ENCODE results near the gene TOP1.

The TOP1 gene

DNA sequence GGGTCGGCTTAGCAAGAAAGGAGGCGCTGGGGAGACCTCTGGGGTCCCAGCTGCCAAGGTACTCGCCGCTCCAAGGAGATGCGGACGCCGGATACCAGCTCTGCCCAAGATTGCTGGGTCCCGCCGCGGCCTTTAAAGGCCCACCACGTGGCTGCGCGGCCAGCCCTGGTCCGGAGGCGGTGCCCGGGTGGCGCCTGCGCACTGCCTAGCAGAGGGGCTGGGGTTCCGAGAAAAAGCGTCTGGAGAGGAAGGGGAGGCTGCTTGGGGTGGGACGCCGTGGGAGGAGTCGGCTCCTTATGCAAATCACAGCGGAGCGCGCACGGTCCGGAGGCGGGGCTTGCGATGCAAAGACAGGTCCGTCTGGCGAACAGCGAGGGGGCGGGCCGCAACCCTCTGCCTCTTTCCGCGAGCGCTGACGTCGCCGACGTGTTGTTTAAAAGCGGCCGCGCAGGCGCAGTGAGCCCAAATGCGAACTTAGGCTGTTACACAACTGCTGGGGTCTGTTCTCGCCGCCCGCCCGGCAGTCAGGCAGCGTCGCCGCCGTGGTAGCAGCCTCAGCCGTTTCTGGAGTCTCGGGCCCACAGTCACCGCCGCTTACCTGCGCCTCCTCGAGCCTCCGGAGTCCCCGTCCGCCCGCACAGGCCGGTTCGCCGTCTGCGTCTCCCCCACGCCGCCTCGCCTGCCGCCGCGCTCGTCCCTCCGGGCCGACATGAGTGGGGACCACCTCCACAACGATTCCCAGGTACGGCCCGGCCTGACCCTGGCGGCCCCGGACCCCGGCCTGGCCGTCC is at the start of gene TOP1:
Gene TOP1 (plus strand): TSS at position 464 of the 791 bp plus-strand sequence. CDS start 246 bp downstream, at position 710.
- peak within 1 kb of the TSS; percentile 94 for H3K4me3 Mint-ChIP-seq
- H3K36me3 Mint-ChIP-seq, result peaks cover 12% of the 10 kb centered on the region
- peaks cover 53% of the 10 kb centered on the region for H3K4me1 Mint-ChIP-seq
- H3K27me3 Mint-ChIP-seq, result no peaks in the 10 kb centered on the region
- peak within 1 kb of the TSS; percentile 92 for H3K27ac Mint-ChIP-seq
- H3K9me3 Mint-ChIP-seq, result no peaks in the 10 kb centered on the region

DNA sequence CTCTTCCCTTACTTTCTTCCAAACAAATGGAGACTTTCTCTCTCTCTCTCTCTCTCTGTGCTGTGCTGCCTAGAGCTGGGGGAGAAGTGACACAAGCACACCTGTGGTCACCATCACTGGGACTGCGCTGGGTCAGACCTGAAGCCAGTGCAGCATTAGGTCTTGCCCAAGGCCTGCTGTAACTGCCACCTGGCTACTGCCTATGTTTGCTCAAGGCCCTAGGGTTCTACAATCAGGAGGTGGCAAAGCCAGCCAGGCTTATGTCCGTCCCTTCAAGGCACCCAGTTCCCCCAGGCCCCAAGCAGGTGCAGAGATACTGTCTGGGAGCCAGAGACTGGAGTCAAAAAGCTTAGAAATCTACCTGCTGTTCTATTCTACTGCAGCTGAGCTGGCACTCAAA is 49.4 kb upstream of the TOP1 start:
- H3K27me3 Mint-ChIP-seq, result peaks cover 5% of the 10 kb centered on the region
- H3K4me3 Mint-ChIP-seq, result no peak overlapping the region

DNA sequence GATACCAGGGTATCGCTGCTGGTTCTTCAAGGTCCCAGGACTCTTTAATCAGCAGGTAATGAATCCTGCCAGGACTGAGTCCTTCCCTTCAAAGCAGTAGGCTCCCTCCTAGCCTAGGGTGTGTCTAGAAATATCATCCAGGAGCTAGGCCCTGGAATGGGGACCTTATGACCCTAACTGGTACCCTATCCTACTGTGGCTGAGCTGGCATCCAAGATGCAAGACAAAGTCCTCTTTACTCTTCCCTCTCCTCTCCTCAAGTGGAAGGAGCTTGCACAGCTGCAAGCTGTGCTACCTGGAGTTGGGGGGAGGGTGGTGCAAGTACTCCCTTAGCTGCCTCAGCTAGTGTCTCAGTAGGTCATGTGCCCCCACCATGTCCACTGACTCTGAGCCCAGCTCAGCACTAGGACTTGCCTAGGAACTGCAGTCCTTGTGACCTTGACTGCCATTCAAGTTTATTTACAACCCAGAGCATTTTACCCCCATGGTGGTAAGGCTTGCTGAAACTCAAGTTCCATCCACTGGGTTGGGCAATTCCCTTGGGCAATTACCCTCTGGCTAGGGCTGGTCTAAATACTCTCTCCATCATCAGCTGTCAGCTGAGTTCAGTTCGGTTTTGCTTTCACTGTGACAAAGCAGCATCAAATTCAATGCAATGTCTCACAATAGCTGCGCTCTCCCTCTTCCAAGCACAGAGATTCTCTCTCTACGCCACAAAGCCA is 48.4 kb upstream of the TOP1 start:
- Mint-ChIP-seq H3K36me3 (peaks cover 14% of the 10 kb centered on the region), H3K4me3 (no peak overlapping the region), H3K27ac (no peak overlapping the region), H3K9me3 (peaks cover 18% of the 10 kb centered on the region), H3K27me3 (peaks cover 5% of the 10 kb centered on the region), H3K4me1 (no peaks in the 10 kb centered on the region)

More for the DNA sequence above, 49.4 kb upstream of the TOP1 start:
- Mint-ChIP-seq H3K9me3 (peaks cover 18% of the 10 kb centered on the region), H3K27ac (no peak overlapping the region), H3K4me1 (no peaks in the 10 kb centered on the region), H3K36me3 (peaks cover 14% of the 10 kb centered on the region)

DNA sequence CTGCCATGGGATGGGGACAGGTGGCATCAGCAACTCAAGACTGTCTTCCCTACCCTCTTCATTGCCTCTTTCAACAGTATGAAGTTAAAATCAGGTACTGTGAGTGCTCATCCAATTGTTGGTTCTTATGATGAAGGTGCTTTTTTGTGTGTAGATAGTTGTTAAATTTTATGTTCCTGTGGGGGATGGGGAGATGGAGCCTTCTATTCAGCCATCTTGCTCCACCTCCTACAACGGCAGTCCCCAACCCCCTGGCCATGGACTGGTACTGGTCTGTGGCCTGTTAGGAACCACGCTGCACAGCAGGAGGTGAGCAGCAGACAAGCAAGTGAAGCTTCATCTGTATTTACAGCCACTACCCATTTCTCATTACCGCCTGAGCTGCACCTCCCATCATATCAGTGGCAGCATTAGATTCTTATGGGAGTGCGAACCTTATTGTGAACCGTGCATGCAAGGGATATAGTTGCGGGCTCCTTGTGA is 47.8 kb upstream of the TOP1 start:
- Mint-ChIP-seq H3K27ac (no peak overlapping the region), H3K4me1 (no peaks in the 10 kb centered on the region), H3K9me3 (peaks cover 18% of the 10 kb centered on the region)

DNA sequence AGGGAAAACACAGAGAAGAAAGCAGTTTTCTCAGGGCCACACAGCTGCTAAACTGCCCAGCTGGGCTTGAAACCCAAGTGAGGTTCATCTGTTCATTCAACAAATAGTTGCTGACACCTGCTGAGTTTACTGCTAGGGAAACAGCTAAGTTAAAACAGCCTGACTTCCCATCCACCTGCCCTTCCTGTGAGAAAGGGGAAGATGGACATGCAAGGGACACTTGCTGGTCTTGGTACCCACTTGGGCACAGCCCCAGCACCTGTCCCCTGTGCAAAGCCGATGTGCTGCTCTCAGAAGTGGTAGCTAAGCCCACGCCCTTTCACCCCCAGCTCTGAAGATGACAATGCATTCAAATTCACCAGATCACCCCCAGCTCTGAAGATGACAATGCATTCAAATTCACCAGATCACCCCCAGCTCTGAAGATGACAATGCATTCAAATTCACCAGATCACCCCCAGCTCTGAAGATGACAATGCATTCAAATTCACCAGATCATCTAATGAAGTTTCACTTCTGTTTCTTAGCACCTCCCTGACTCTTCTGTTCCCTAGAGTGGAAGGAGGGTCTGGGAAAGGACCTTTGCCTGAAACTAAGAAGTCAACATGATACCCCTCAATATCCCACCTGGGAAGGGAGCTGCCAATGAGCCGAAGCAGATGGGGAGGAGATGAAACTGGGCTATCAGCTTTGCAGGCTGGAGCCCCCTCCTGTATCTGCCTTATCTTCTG is 46.0 kb upstream of the TOP1 start:
- Mint-ChIP-seq H3K27ac (no peak overlapping the region), H3K4me3 (no peak overlapping the region), H3K4me1 (peaks cover 10% of the 10 kb centered on the region), H3K9me3 (peaks cover 11% of the 10 kb centered on the region), H3K27me3 (peaks cover 3% of the 10 kb centered on the region), H3K36me3 (peaks cover 9% of the 10 kb centered on the region)

More for the DNA sequence above, 47.8 kb upstream of the TOP1 start:
- Mint-ChIP-seq H3K27me3 (peaks cover 5% of the 10 kb centered on the region), H3K4me3 (no peak overlapping the region), H3K36me3 (peaks cover 14% of the 10 kb centered on the region)

DNA sequence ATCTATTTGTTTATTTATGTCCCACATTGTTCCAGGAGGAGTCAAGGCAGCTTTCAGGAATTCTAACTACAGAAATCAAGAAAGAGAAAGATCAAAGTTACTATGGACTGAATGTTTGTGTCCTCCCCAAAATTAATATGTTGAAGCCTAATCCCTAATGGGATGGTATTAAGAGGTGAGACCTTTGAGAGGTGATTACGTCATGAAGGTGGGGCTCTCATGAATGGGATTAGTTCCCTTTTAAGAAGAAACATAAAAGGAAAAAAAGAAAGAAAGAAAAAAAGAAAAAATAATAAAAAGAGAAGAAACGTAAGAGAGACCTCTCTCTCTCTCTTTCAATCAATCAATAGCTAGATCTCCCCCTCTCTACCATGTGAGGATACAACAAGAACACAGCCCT is 44.7 kb upstream of the TOP1 start:
- H3K9me3 Mint-ChIP-seq, result no peaks in the 10 kb centered on the region
- H3K4me1 Mint-ChIP-seq, result peaks cover 10% of the 10 kb centered on the region
- H3K36me3 Mint-ChIP-seq, result no peaks in the 10 kb centered on the region
- no peak overlapping the region for H3K27ac Mint-ChIP-seq
- H3K27me3 Mint-ChIP-seq, result peaks cover 3% of the 10 kb centered on the region
- no peak overlapping the region for H3K4me3 Mint-ChIP-seq

DNA sequence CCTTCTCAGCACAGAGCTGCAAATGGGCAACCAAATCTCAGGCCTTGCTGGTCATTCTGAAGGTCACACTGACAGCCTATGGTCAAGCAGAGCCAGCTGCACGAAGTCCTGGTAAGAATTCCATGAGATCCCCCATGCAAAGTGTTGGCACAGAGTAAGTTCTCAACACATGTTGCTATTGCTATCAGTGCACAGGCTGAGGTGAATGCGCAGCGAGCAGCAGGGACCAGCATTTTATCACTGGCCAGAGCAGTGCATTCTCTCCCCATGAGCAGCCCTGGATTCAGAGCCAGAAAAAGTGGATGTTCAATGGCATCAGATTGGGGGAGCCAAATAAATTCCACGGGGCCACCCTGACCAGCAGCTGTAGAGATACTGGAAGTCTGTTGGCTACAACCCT is 44.1 kb upstream of the TOP1 start:
- Mint-ChIP-seq H3K36me3 (no peaks in the 10 kb centered on the region), H3K27ac (no peak overlapping the region), H3K4me3 (no peak overlapping the region), H3K4me1 (peaks cover 10% of the 10 kb centered on the region), H3K27me3 (peaks cover 3% of the 10 kb centered on the region), H3K9me3 (no peaks in the 10 kb centered on the region)

DNA sequence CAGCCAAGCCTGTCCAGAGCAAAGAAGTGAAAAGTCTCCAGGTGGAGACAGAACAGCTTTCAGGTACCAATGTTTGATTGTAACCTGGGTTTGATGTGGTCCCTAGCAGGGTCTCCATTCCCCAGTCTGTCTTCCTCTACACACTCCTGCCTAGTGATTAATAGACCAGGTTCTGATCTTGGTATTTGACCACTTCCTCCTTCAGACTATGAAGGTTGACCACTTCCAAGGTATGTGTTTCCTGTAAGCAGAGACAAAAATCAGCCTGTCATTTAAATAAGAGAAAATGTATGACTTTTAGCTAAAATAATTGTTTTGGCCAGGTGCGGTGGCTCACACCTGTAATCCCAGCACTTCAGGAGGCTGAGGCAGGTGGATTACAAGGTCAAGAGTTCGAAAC is 41.8 kb upstream of the TOP1 start:
- no peak overlapping the region for H3K27ac Mint-ChIP-seq
- peaks cover 28% of the 10 kb centered on the region for H3K4me1 Mint-ChIP-seq

DNA sequence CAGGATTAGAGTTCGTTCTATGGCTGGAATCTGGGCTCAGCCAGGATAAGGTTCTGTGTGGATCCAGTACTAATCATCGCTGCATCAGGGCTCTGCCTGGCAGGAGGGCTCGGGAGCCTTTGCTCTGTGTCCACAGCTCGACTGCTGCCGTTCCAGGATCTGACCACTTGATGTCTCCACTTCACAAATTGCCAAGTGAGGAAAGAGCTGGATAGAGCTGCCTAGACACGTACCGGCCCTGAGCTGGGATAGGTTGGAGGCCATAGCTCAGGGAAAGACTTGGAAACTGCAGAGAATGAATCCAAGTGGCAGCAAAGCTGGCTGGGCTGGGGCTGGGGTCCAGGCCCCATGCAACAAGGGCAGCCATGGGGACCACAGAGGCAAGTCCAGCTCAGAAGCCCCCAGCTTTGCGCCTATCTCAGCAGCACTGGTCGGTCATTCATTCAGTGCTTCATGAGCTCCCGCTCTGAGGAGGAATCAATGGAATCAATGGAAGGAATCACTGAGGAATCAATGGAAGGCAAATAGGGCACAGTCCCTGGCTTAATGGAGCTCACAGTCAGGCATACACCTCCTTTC is 38.0 kb upstream of the TOP1 start:
- no peaks in the 10 kb centered on the region for H3K9me3 Mint-ChIP-seq
- no peaks in the 10 kb centered on the region for H3K36me3 Mint-ChIP-seq
- H3K4me1 Mint-ChIP-seq, result peaks cover 29% of the 10 kb centered on the region
- peak overlapping the region; percentile 71 for H3K27ac Mint-ChIP-seq
- no peaks in the 10 kb centered on the region for H3K27me3 Mint-ChIP-seq
- peak overlapping the region; percentile 54 for H3K4me3 Mint-ChIP-seq

More for the DNA sequence above, 41.8 kb upstream of the TOP1 start:
- Mint-ChIP-seq H3K36me3 (no peaks in the 10 kb centered on the region), H3K27me3 (no peaks in the 10 kb centered on the region), H3K9me3 (no peaks in the 10 kb centered on the region), H3K4me3 (no peak overlapping the region)

DNA sequence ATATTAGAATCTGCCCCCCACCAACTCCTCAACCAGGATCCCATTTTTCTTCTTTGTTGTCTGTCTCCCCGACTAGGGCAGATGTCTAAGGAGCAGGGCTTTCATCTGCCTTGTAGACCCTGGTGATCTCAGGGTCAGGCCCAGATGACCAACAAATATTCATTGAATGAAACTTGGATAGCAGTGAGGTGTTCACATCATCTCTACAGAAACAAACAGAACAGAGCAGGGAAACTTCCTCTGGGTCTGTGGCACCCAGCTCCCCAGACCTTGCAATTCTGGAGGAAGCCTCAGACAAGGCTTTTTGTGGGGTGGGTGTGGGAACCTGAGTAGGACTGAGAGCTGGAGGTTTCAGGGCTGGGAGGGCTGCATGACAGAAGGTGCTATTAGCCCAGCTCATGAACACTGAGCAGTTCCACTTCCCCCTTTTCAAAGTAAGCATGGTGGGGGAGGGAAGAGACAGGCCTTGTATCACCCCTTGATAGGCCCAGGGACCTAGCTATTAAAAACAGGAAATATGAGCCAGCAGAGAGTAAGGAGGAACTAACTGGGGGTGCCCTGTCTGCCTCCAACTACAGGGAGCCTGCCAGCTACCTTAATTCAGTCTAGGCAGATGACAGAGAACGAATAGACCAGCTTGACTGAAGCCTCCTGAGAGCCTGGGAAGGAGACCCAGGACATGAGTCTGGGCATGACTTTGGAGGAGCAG is 37.3 kb upstream of the TOP1 start:
- no peaks in the 10 kb centered on the region for H3K36me3 Mint-ChIP-seq
- H3K27me3 Mint-ChIP-seq, result no peaks in the 10 kb centered on the region
- peak overlapping the region; percentile 82 for H3K27ac Mint-ChIP-seq
- H3K4me1 Mint-ChIP-seq, result peaks cover 29% of the 10 kb centered on the region
- H3K9me3 Mint-ChIP-seq, result no peaks in the 10 kb centered on the region
- no peak overlapping the region for H3K4me3 Mint-ChIP-seq

DNA sequence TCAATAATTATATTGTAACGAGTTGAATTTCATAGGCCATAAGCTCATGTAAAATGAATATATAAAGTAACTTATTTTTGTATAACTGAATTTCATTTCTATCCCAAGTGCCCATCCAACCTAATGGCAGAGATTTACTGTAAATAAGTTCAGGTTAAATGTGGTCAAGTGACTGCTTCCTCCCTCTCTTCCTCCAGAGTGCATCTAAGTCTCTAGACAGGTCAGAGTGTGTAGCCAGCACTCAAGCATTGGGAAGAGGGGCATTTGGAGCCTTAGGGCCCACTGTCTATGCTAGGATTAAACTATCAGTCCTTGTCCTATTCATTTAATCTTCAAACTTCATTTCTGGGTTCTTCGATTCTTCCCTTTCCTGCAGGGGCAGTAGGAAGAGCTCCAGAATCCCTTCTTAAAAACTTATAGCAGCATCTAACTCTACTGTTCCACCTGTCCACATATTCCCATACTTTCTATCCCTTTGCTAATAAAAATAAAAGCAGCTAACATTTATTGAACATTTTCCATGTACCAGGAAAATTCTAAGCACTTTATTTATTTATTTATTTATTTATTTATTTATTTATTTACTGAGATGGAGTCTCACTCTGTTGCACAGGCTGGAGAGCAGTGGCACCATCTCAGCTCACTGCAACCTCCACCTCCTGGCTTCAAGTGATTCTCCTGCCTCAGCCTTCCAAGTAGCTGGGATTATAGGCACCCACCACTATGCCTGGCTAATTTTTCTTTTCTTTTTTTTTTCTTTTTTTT is 36.1 kb upstream of the TOP1 start:
- Mint-ChIP-seq H3K4me3 (no peak overlapping the region), H3K27me3 (no peaks in the 10 kb centered on the region), H3K27ac (no peak overlapping the region)

DNA sequence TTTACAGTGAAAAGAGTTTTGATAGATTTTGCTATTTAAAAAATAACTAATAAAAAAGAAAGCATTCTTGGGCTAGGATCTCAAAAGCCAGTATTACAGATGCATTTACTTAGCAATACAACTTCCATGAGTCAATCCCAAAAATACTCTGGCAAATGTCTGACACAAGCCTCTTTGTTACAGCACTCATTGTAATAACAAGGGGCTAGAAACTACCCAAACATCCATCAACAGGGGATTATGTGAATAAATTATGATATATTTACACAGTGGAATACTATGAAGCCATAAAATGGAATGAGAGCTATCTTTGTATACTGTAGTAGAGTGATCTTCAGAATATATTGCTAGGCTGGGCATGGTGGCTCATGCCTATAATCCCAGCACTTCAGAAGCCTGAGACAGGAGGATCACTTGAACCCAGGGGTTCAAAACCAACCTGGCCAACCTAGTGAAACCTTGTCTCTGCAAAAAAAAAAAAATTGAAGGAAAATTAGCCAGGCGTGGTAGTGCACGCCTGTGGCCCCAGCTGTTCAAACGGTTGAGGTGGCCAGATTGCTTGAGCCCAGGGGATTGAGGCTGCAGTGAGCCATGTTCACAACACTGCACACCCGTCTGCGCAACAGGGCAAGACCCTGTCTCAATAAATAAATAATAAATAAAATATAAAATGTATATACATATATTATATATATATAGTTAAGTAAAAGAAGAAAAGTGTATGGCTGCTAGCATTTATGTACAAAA is 34.7 kb upstream of the TOP1 start:
- no peaks in the 10 kb centered on the region for H3K9me3 Mint-ChIP-seq

More for the DNA sequence above, 36.1 kb upstream of the TOP1 start:
- Mint-ChIP-seq H3K4me1 (peaks cover 19% of the 10 kb centered on the region), H3K36me3 (no peaks in the 10 kb centered on the region), H3K9me3 (no peaks in the 10 kb centered on the region)

DNA sequence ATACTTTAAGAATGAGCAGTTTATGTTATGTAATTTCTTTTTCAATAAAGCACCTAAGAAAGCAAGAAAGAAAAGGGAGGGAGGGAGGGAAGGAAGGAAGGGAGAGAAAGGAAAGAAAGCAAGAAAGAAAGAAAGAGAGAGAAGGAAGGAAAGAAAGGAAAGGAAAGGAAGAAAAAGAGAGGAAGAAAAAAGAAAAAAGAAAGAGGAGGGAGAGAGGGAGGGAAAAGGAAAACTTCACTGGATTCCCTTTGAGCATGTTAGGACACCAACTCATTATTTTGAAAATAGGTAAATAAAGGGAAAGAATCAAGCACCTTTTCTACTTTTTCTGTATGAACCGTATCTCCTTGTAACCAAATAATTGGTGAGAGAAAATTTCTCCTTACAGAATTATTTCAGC is 32.3 kb upstream of the TOP1 start:
- Mint-ChIP-seq H3K9me3 (no peaks in the 10 kb centered on the region), H3K36me3 (no peaks in the 10 kb centered on the region), H3K27ac (no peak overlapping the region), H3K27me3 (no peaks in the 10 kb centered on the region), H3K4me3 (no peak overlapping the region), H3K4me1 (peaks cover 6% of the 10 kb centered on the region)

More for the DNA sequence above, 34.7 kb upstream of the TOP1 start:
- Mint-ChIP-seq H3K4me1 (peaks cover 19% of the 10 kb centered on the region), H3K27me3 (no peaks in the 10 kb centered on the region), H3K4me3 (no peak overlapping the region), H3K36me3 (no peaks in the 10 kb centered on the region), H3K27ac (no peak overlapping the region)

DNA sequence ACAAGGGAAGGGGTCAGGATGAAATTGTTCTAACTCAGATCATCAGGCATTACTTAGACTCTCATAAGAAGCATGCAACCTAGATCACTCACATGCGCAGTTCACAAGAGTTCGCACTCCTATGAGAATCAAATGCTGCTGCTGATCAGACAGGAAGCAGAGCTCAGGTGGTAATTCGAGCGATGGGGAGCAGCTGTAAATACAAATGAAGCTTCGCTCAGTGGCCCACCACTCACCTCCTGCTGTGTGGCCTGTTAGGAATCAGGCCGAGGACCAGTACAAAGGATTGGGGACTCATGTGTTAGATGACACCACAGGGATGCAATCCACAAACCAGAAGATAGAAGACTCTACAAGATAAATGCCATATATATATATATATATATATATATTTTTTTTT is 31.5 kb upstream of the TOP1 start:
- Mint-ChIP-seq H3K4me3 (no peak overlapping the region), H3K36me3 (no peaks in the 10 kb centered on the region)

More for the DNA sequence above, 31.5 kb upstream of the TOP1 start:
- Mint-ChIP-seq H3K4me1 (no peaks in the 10 kb centered on the region), H3K27ac (no peak overlapping the region), H3K9me3 (no peaks in the 10 kb centered on the region), H3K27me3 (no peaks in the 10 kb centered on the region)

Data from activated naive CD4-positive, alpha-beta T cell treated with anti-CD3 and anti-CD28 coated beads, Interleukin-2, amount 50 U/mL, for 24 hours (primary cell).